GM18519 (cell line): ENCODE results near the gene NKIRAS2.

Experiments used
- ATAC-seq: cut with Tn5 transposase; IDR thresholded peaks from one replicate; pipeline ENCODE4 v1.9.1; 2021; ENCODE audit warnings: mild to moderate bottlenecking, moderate library complexity; ENCODE audit not compliant: unreplicated experiment, low FRiP score

The NKIRAS2 gene

DNA sequence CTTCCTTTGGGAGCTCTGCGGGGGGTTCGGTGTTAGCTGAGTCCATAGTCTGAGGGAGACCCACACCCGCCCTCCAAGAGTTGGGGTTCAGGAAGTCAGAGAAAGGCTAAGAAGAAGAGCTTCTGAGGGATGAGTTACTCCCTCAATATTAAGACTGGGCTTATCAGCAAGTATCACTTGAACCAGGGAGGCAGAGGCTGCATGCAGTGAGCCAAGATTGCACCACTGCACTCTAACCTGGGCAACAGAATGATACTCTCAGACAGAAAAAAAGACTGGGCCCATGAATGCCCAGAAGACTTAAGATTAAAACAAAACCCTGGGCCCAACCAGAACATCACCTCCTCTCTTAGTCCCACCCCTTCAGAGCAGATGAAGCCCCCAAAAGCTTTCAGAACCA lies 6.0 kb downstream of the NKIRAS2 start:
- ATAC-seq = no peak

DNA sequence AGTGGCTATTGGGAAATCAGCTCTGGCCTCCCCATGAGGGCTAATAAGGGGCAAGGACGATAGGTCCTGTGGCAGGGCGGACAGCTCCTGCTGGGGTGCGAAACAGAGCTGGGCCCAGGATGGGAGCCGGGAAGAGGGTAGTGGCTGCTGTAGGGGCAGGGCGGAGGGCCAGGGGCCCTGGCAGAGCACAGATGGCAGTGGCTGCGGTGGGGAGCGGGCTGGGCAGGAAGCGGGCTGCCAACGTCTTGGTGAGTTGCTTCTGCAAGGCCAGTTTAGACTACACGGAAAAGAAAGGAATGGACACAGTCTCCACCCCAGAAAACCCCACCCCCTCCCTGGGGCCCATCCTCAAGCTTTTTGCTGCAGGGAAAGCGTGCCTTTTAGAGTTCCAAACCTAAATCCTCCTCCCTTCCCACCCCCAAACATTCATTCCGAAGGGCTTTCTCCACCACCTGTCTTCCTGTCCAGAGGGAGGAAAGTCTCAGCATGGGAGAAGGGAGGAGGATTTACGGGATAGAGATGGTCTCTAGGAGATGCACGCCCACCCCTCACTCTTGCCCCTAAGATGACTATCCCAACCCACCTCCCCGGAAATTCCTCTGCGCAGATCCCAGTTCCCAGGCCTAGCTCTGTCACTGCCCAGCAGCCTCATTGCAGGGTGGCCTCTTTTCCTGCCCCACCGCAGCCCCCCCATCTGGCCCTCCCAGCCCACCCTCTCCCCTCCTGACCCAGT lies 7.1 kb downstream of the NKIRAS2 start:
- ATAC-seq = no peak

DNA sequence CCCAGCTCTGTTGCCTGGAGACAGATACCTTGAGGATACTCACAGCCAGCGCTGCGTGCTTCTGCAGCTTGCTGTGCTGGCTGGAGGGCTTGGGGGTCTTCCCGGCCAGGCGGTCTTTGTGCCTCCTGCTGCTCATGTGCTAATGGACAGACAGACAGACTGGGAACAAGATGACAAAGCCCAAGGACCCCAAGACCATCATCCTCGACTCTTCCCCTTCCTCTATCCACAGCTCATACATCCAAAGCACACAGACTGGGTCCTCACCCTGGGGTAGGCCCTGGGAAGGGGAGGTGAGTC lies 7.7 kb downstream of the NKIRAS2 start:
- ATAC-seq = no peak

GRCh38 chr17:42027961-42028790 lies 8.3 kb downstream of the NKIRAS2 start:
- no peak for ATAC-seq

DNA sequence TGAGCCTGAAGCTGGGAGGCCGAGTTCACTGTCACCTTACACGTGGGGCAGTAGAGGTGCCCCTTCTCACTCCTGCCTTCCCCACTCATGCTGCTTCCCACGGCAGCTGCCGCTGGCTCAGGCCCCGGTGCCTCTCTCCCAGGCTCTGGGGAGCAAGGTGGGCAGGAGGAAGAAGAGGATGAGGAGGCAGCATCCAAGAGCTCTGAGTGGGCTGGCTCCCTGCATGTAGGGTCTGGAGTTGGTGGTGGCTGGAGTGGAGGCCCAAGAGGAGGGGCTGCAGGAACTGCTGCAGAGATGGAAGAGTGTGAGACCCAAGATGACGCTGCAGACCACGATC lies 8.9 kb downstream of the NKIRAS2 start:
- ATAC-seq = no peak

DNA sequence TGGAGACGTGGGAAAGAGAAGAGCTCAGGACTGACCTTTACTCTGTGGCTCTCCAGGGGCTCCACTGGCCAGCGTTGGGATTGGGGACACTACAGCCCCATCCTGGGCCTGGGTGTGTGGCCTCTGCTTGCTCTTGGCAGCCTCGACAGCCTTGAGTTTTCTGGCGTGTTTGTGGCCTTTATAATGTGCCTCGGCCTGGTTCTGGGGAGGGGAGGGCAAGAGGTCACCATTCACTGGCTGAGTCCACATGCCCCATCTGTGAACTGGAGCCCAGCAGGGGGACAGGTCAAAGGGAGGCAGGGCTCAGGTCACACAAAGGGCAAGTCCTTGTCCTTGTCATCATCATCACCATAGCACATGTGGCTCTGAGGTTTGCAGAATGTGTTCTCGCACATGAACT lies 11.7 kb downstream of the NKIRAS2 start:
- ATAC-seq = no peak

- ATAC-seq = no peak
Observed at GRCh38 chr17:42034059-42034458, 14.2 kb downstream of the NKIRAS2 start.

GRCh38 chr17:42038221-42038973 lies 18.5 kb downstream of the NKIRAS2 start:
- ATAC-seq = no peak

DNA sequence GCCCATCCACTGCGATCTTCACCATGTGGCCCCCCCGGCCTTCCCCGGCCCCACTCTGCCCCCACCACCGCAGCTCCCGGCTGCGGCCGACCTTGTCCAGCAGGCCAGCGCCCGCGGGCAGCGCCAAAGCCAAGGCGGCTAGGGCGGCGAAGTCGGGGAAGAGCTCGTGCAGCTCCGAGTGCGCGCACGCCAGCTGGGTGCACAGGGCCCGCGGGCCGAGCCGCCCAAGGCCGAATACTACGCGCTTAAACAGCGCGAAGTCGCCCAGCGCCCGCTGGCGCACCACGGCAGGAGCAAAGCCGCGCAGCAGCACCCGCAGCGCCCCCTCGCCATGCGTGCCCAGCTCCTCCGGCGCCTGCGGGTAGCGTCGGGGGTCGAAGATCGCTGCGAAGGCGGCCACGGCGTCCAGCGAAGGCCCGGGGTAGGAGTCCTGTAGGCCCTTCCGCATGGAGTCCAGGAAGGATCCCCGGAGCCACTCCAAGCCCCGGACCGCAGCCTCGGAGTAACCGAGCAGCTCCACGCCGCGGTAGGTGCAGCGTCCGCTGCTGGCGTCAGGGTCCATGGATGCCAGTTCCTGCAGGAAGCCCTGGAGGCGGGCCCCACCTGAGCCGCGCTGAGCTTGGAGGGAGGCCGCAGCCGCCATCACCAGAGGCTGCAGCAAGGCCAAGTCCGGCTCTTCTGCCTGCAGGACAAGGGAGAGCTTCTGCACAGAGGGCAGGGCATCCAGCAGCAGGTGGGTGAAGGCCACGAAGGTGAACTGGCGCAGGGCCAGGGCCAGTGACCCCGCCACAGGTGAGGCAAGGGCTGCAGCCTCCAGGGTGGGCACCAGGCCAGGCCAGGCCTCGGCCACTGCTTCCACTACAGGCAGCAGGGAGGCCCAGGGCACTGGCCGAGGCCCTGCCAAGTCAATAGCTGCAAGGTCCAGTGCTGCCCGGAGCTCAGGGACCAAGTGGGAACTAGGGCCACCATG lies 20.2 kb downstream of the NKIRAS2 start:
- no peak for ATAC-seq

DNA sequence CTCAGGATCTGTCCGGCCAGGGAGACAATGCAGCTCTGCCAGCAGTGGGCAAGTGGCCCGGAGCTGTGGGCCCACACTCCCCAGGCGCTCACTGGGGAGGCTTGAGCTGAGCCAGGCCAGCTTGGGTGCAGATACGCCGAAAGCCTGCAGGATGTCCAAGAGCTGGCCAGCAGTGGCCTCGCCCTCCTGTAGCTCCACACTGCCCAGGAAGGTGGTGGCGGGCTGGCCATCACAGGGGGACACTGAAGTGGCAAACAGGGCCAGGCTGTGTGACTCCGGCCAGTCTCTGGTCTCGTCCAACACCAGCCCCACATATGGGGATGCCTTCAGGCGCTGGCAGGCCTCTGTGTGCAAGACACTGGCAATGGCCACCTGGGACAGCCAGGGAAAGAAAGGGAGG lies 20.9 kb downstream of the NKIRAS2 start:
- no peak for ATAC-seq

GRCh38 chr17:42041619-42042018 lies 21.7 kb downstream of the NKIRAS2 start:
- ATAC-seq = no peak

DNA sequence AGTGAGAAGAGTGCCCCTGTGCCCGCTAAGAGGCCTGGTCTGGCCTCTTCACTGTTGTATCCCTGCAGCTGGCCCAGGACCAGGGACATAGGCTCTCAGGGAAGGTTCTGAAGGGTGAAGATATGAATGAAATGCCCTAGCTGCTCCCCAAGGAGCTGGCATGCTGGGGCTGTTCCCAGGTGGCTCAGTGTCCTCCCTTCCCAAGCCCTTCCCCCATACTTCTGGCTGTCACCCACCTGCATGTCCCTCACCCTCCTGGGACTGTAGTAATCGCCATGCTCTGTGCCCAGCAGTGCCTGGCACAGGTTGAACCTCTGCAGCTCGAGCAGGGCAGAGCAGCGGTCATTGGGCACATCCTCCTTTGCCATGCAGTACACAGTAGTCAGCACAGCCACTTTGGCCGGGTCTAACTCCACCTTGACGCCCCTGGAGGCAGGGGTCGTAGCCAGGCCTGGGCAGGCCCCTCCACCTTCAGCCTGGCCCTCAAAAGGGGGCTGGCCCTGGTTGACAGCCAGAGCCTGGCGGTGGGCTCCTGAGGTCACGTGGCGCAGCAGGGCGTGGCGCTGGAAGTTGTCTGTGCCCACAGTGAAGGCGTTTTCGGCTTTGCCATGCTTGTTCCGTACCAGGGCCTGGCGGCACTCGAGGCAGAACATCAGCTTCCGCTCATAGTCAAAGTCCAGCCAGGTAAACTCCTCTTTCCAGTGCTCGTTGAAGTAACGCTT lies 22.9 kb downstream of the NKIRAS2 start:
- ATAC-seq = no peak

DNA sequence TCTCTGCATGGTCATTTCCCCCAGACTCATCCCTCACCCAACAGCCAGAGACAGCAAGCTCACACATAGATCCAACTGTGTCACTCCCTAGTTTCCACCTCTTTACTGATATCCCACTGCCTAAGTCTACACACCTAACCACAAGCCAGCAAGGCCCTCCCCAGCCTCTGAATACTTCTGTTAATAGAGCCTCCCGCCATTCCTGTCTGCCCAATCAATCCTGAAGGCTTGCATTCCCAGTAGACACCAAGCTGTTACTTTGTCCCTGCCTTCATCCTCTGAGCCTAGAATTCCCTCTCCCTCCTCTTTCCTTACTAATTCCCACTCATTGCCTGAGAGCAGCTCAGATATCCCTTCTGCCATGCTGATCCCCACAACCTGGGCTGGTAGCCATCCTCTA lies 25.8 kb downstream of the NKIRAS2 start:
- no peak for ATAC-seq

- ATAC-seq = no peak
Observed at GRCh38 chr17:42047343-42047742, 27.5 kb downstream of the NKIRAS2 start.

GRCh38 chr17:42049834-42050392 lies 30.0 kb downstream of the NKIRAS2 start:
- ATAC-seq = no peak

- ATAC-seq = no peak
Observed at GRCh38 chr17:42050393-42051012, 30.6 kb downstream of the NKIRAS2 start, which contains the start of gene C17orf113. C17orf113 (minus strand) TSS chr17:42050601; CDS start chr17:42043376, 7,225 bp downstream.

- no peak for ATAC-seq
Observed at GRCh38 chr17:42051013-42051400, 31.1 kb downstream of the NKIRAS2 start.

GRCh38 chr17:42051645-42052044 lies 31.8 kb downstream of the NKIRAS2 start:
- no peak for ATAC-seq

DNA sequence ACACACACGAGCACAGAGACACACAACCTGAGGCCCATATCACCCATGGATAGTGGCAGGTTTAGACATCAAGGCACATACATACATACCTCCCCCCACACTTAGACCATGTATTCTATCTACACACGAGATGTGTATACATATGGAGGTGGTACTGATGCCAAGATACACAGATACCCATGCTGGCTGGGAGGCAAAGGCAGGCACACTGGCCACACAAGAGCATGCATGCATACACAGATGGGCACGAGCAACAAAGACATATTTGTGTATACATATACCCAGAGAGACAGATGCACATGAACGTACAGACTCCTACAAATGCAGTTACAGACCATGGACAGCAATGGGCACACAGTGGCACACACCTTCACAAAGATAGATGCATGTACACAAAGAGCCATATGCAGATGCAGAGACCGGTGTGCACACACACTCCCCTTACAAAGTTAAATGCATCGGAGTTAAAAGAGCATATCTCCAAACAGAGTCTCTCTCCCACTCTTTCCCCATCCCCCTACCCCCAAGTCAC lies 32.5 kb downstream of the NKIRAS2 start:
- ATAC-seq = no peak
